RWPE1 (cell line): ENCODE results near the gene EML1.
A peak's percentile ranks its signal among the peaks of the same experiment; 100 is the strongest.

Experiments used
- CTCF ChIA-PET: fragments of 350-600 bp; sonication (Branson Sonifier 250); formaldehyde crosslinking; extraction: SDS; loops from one replicate; lab custom pipeline; 2021; lab: Yijun Ruan, JAX
- POLR2A ChIA-PET: fragments of 400-600 bp; formaldehyde crosslinking; extraction: SDS; loops from one replicate; lab custom pipeline; 2020; ENCODE audit warnings: antibody characterized with exemption; ENCODE audit not compliant: low non-redundant PET; lab: Yijun Ruan, JAX
- DNase-seq: peaks from one replicate; pipeline ENCODE4 v3.0.0; 2012; ENCODE audit warnings: low spot score
- H3K27ac ChIP-seq: fragments of 450-650 bp; 2 replicates; pipeline ENCODE4 v1.5.1; 2017
- TF ChIP-seq, protein P1 (sequence below): fragments of 450-650 bp; conservative IDR thresholded peaks from 2 replicates; pipeline ENCODE4 v1.5.1; 2017; ENCODE audit warnings: low read depth, mild to moderate bottlenecking

The EML1 gene

DNA sequence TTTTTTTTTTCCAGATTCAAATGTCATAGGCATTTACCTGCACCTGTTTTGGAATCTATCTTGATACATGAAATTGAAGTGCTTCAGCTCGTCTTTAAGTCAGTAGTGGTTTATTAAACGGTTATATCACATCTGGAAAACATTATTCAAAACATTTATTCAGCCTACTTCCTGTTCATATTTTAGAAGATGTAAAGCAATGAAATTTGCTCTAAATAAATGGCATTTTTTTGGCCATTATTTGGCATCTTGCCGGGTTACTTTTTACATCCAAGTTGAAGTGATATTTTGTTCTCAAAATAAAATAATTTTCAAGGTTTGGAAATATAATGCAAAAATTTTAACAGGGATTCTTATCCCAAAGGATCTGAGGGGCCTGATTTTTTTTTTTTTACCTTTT is 103.1 kb downstream of the EML1 start:
- CTCF ChIA-PET: interaction anchor here (1.0 to 1.7 kb wide), 2 partner anchors 11 to 25 kb away, joined by 5 to 6 read pairs; no protein-coding TSS in a partner anchor

GRCh38 chr14:99899578-99900178 is 106.5 kb downstream of the EML1 start:
- ChIA-PET CTCF (interaction anchor here (0.5 to 1.2 kb wide), 9 partner anchors 14 to 444 kb away, joined by 3 to 7 read pairs (median 3); no protein-coding TSS in a partner anchor), POLR2A (no interaction called here)
- TF ChIP-seq, protein P1, sequence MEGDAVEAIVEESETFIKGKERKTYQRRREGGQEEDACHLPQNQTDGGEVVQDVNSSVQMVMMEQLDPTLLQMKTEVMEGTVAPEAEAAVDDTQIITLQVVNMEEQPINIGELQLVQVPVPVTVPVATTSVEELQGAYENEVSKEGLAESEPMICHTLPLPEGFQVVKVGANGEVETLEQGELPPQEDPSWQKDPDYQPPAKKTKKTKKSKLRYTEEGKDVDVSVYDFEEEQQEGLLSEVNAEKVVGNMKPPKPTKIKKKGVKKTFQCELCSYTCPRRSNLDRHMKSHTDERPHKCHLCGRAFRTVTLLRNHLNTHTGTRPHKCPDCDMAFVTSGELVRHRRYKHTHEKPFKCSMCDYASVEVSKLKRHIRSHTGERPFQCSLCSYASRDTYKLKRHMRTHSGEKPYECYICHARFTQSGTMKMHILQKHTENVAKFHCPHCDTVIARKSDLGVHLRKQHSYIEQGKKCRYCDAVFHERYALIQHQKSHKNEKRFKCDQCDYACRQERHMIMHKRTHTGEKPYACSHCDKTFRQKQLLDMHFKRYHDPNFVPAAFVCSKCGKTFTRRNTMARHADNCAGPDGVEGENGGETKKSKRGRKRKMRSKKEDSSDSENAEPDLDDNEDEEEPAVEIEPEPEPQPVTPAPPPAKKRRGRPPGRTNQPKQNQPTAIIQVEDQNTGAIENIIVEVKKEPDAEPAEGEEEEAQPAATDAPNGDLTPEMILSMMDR: peak; percentile 64
- H3K27ac ChIP-seq: no peak overlapping the region
- peak; percentile 29 for DNase-seq

More for the DNA sequence above, 103.1 kb downstream of the EML1 start:
- TF ChIP-seq, protein P1: no peak; the same call in 1 of the 2 replicates
- POLR2A ChIA-PET: no interaction called here
- no peak overlapping the region for H3K27ac ChIP-seq
- DNase-seq: no peak

DNA sequence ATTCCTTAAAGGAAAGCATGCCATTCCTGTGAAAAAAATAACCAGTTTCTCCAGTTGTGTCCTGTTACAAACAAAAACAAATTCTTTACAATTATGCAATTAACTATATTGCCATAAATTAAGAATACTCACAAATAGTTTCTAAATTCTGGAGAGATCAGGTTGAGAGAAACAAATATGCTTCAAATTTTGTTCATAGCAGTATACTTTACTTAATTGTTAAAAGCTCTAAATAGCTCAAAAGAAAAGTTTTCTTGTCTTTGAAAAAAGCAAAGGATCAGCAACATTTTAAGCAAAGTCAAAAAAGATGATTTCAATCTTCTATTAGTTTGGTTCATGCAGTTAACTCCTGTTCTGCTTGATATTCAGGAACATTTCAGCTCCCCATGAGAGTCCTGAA is 109.7 kb downstream of the EML1 start:
- ChIA-PET CTCF (no interaction called here), POLR2A (no interaction called here)
- H3K27ac ChIP-seq: no peak overlapping the region
- TF ChIP-seq, protein P1: no peak
- DNase-seq: no peak

DNA sequence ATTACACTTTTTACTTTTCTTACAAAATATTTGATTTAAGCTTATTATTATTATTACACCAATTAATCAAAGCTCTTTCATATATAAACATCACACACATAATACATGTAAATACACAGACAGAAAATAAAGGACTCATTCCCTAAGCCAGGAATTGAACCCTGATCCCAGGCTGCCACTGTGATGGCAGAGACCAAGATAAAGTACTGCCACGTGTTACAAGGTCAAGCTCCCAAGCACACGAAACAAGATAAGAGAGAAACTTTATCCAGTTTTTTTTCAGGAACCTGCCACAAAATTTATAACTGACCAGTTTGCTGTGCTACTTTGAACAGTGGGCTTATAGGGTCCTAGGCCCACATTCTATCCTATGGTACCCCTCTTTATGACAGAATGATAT is 111.3 kb downstream of the EML1 start:
- TF ChIP-seq, protein P1: no peak
- CTCF ChIA-PET: interaction anchor here (0.6 kb wide), 1 partner anchor 28 kb away, joined by 3 read pairs; no protein-coding TSS in a partner anchor
- DNase-seq: no peak
- POLR2A ChIA-PET: no interaction called here
- H3K27ac ChIP-seq: no peak overlapping the region

DNA sequence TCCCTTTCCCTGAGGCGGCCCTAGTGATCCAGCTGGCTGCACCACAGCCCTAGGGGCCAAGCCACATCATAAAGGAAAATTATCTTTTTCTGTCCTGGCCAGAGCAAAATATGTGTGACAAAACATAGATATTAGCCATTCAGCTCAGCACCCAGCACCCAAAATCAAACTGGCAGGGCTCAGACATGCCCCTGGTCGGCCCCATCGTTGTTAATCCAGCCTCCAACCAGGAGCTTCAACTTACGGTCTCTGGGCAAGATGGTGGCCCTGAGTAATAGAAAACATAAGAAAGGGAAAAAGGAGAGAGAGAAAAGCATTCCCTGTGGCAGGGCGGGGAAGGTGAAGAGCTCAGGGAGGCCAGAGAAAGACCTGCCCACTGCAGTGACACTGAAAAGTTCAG is 111.9 kb downstream of the EML1 start:
- CTCF ChIA-PET: interaction anchor here (0.6 kb wide), 1 partner anchor 29 kb away, joined by 3 read pairs; no protein-coding TSS in a partner anchor

GRCh38 chr14:99907761-99908652 is 114.8 kb downstream of the EML1 start:
- TF ChIP-seq, protein P1: no peak
- no peak overlapping the region for H3K27ac ChIP-seq
- ChIA-PET POLR2A (no interaction called here), CTCF (no interaction called here)
- DNase-seq: no peak

More for the DNA sequence above, 111.9 kb downstream of the EML1 start:
- DNase-seq: no peak
- POLR2A ChIA-PET: no interaction called here
- TF ChIP-seq, protein P1: no peak
- H3K27ac ChIP-seq: no peak overlapping the region
